Femur (tissue), 1 donor: ENCODE results near the gene KLK12.

Experiments
- DNase-seq: peaks from one replicate; pipeline ENCODE4 v3.0.0-alpha.2; 2017

The KLK12 gene

GRCh38 chr19:51044327-51044726 is 9.5 kb upstream of the KLK12 start:
- no peak for DNase-seq

DNA sequence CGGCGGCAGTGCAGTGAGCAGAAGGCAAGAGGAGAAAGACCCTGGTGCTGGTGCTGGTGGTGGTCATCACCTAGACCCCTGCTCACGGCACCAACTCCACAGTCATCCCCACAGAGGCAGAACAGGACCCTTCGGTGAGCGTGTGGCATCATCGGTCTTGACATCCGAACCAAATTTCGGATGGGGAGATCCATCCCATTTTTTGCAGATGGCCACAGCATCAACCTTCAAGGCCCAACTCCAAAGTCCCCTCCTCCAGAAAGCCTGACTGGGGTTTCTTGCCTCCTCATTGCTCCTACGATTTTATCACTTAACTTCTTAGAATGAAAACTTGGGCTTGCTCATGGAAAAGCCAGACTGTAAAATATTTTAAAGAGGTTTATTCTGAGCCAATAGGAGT is 8.7 kb upstream of the KLK12 start:
- DNase-seq, result no peak

DNA sequence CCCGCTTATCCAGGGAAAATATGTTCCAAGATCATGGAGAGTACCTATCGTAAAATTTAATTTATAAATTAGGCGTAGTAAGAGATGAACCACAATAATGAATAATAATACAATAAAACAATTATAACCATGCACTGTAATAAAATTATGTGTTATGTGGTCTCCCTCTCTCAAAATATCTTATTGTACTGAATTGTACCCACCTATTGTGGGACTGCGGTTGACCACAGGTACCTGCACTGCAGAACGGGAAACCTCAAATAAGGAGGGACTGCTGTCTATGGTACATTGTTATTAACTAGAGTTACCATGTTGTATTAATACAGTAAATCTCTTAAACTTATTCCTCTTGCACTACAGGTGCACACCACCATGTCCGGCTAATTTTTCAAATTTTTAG is 5.3 kb upstream of the KLK12 start:
- DNase-seq, result no peak

- DNase-seq, result no peak
These were observed 1.7 kb upstream of the KLK12 start for GRCh38 chr19:51036519-51036918.

DNA sequence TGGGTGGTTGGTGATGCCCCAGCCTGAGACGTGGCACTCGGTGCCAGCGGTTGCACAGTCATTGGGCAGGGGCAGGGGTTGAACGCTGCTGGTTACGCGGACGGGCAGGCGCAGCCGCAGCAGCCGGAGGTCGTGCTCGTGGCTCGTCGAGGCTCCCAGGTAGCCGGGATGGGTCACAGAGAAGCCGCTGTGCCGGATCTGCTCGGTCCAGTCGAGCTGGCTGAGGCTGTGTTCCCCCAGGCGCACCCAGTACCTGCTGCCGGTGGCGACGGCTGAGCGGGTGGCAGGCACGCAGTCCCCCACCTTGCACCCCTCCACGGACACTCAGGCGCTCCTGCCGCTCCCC is 2.9 kb downstream of the KLK12 start:
- no peak for DNase-seq

DNA sequence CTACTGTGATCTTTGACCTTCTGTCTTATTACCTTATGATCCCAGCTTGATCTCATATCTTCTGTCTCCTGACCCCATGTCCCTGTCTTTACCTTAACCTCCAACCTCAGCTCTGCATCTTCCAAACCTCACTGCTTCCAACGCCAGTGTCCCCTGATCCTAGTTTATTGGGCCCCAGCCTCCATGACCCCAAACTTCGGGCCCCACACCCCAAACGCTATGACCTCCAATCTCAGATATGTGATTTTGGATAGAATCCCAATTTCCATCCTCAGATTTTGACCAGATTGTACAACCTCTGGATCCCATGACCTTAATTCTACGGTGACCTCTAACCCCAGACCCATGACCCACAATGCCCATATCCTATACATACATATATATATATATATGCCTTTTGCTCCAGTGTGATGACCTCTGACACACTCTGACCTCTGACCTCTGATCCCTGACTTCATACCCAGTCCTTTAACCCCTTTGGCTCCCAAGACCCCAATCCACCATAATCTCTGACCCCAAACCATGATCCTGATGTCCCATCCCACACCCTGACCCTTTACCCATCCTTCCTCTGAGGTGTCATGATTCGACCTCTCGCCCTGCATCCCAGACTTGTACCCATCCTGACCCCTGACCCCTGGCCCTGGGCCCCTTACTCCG is 3.5 kb downstream of the KLK12 start:
- DNase-seq, result no peak

- no peak for DNase-seq
These were observed 4.2 kb downstream of the KLK12 start for GRCh38 chr19:51030631-51031030.

DNA sequence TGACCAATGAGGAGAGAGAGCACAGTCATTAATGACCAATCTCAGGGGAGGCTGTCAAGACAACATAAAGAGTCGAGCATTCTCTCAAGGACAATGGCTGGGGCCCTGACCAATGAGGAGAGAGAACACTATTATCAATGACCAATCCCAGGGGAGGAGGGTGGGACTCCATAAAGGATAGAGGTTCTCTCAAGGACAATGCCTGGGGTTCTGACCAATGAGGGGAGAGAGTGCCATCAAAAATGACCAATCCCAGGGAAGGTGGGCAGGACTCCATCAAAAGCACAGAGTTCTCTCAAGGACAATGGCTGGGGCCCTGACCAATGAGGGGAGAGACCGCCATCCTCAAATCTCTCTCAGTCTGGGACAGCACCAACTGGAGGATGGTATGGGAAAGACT is 5.1 kb downstream of the KLK12 start:
- no peak for DNase-seq

GRCh38 chr19:51027873-51028272 is 6.9 kb downstream of the KLK12 start:
- no peak for DNase-seq

DNA sequence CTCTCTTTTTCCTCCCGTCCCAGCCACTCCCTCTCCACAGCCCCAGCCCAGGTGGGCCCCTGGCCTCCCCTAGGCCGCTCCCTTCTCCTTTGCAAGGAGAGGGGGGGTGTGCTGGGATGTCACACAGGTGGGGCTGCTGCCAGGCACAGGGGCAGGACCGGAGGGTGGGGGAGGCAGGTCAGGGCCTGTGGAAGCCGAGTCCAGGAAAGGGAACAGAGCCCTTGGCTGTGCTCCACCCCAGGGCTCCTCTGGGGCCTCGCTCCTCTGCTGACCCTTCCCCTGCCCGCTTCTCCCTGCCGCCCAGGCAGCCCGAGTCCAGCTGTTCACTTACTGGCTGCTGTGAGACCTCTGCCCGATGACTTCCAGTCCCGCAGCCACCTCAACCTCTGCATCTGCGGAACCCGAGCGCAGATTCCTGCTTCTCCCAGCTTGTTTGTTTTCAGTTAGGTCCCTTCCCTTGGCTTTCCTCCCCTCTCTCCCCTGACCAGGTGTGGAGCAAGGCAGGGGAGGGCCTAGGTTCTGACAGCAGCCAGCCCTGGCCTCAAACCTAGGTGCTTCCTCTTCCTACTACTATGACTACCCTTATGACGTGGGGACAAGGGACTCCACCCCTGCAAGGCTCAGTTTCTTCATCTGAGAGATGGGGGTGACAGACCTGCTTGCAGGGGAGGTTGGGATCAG is 7.5 kb downstream of the KLK12 start:
- no peak for DNase-seq

- DNase-seq, result no peak
These were observed 8.3 kb downstream of the KLK12 start, which contains the start of gene KLK11 for GRCh38 chr19:51026554-51026831. KLK11 (minus strand) TSS chr19:51026616; CDS start chr19:51025631, 985 bp downstream.

GRCh38 chr19:51025809-51026553 is 8.8 kb downstream of the KLK12 start:
- no peak for DNase-seq

- DNase-seq, result no peak
These were observed 9.4 kb downstream of the KLK12 start for GRCh38 chr19:51025401-51025800.

- DNase-seq, result no peak
These were observed 9.9 kb downstream of the KLK12 start for GRCh38 chr19:51024924-51025323.

GRCh38 chr19:51023946-51024345 is 10.9 kb downstream of the KLK12 start:
- DNase-seq, result no peak

DNA sequence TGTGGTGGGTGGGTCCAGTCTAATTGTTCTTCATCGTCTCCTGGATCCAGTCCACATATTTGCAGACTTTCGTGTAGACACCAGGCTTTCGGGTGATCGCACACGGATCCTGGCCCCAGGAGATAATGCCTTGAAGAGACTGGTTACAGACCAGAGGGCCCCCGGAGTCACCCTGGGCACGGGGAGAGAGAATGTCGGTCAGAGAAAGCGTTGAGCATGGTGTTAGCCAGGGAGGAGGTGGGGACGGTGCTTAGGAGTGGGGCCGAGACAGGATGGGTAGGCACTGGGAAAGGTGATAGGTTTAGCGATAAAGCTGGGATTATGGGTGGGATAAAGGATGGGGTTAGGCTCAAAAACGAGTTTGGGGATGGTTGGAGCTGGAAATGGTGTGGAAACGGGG is 12.3 kb downstream of the KLK12 start:
- DNase-seq, result no peak

GRCh38 chr19:51020988-51021651 is 13.7 kb downstream of the KLK12 start:
- no peak for DNase-seq

DNA sequence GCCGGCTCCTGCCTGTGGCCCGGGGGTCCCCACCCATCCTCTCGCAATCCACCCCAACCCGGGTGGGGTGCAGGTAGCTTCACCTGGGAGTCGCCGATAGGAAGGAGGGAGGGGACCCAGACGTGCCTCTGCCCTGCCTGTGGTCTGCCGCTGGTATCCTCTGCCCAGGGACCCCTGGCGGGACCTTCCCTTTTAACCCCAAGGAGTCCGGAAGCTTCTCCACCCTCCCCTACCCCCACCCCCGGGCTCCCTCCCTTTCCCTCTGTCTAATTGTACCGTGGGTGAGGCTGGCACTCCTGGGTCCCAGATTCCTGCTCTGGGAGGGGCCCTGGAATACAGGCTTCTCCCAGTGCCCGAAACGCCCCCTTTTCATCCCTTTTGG is 15.3 kb downstream of the KLK12 start, which contains the start of gene KLK10:
Gene KLK10 (minus strand): TSS at position 166 of the 382 bp plus-strand sequence. CDS start 579 bp downstream, outside the sequence.
- DNase-seq, result no peak

- DNase-seq, result no peak
These were observed 15.9 kb downstream of the KLK12 start for GRCh38 chr19:51018745-51019543.

- peak; percentile 57 for DNase-seq
These were observed 17.8 kb downstream of the KLK12 start for GRCh38 chr19:51016798-51017683.

DNA sequence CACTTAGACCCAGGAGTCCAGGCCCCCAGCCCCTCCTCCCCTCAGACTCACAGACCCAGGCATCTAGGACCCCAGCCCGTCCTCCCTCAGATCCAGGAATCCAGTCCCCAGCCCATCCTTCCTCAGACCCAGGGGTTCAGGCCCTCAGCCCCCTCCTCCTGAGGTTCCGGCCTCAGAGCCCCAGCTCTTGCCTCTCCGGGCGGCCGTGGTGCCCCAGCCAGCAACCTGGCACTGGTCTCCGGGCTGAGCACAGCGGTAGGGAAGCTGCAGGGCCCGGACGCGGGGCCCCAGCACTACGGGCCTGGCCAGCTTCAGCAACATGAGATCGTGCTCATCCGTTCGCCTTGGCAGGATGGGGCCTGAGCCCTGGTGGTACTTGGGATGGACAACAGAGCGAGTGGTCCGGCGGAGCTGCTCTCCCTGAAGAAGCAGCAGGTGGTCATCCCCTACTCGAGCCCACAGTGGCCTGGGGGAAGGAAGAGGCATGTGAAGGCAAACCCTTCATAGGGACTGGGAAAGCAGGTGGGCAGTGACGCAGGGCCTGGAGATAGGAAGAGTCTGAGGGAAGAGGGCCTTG is 19.0 kb downstream of the KLK12 start:
- DNase-seq, result no peak
